Endothelial cell of umbilical vein (primary cell): ENCODE measurements around the gene KRT33A.

Source experiments
- EZH2 ChIP-seq: IDR thresholded peaks from 2 replicates; pipeline ENCODE4 v1.6.1; 2012; ENCODE audit warnings: borderline replicate concordance, low read depth, mild to moderate bottlenecking, moderate library complexity, low read length, inconsistent platforms; ENCODE audit not compliant: severe bottlenecking
- FOS ChIP-seq: IDR thresholded peaks from 2 replicates; pipeline ENCODE4 v1.6.1; 2011; ENCODE audit warnings: mild to moderate bottlenecking, low read length, moderate library complexity, borderline replicate concordance; ENCODE audit not compliant: insufficient read depth
- GATA2 ChIP-seq: IDR thresholded peaks from 2 replicates; pipeline ENCODE4 v1.7.0; 2011; ENCODE audit warnings: low read depth, mild to moderate bottlenecking, moderate library complexity, mixed read lengths, low read length; ENCODE audit not compliant: insufficient read length, insufficient read depth
- MYC ChIP-seq: IDR thresholded peaks from one replicate; pipeline ENCODE4 v1.6.1; 2011; ENCODE audit warnings: mild to moderate bottlenecking, low read depth, low read length
- POLR2A ChIP-seq: IDR thresholded peaks from 2 replicates; pipeline ENCODE4 v1.6.1; 2012; ENCODE audit warnings: low read depth, mild to moderate bottlenecking, control low read depth, low read length
- POLR2AphosphoS5 ChIP-seq: IDR thresholded peaks from 2 replicates; pipeline ENCODE4 v1.6.1; 2012; ENCODE audit warnings: low read depth, mild to moderate bottlenecking, control low read depth, low read length, moderate library complexity; ENCODE audit not compliant: insufficient read depth
- TF ChIP-seq, protein P1 (sequence below), 2 donors: IDR thresholded peaks; 1 replicate in 1 of 2; 2 replicates in 1 of 2; pipeline ENCODE4 v1.5.1; 2011; ENCODE audit warnings: low read length in 2 of 2, mild to moderate bottlenecking in 2 of 2, moderate library complexity in 2 of 2, control low read depth in 1 of 2, inconsistent platforms in 1 of 2, low read depth in 1 of 2; ENCODE audit not compliant: insufficient read depth in 1 of 2; ENCODE audit errors: extremely low read depth in 1 of 2

GRCh38 chr17:41367426-41368075, 16.9 kb upstream of the KRT33A start:
- TF ChIP-seq, protein P1, sequence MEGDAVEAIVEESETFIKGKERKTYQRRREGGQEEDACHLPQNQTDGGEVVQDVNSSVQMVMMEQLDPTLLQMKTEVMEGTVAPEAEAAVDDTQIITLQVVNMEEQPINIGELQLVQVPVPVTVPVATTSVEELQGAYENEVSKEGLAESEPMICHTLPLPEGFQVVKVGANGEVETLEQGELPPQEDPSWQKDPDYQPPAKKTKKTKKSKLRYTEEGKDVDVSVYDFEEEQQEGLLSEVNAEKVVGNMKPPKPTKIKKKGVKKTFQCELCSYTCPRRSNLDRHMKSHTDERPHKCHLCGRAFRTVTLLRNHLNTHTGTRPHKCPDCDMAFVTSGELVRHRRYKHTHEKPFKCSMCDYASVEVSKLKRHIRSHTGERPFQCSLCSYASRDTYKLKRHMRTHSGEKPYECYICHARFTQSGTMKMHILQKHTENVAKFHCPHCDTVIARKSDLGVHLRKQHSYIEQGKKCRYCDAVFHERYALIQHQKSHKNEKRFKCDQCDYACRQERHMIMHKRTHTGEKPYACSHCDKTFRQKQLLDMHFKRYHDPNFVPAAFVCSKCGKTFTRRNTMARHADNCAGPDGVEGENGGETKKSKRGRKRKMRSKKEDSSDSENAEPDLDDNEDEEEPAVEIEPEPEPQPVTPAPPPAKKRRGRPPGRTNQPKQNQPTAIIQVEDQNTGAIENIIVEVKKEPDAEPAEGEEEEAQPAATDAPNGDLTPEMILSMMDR (IDR thresholded peaks at IDR 0.05; ENCODE audit: extremely low read depth in 1 of 2, insufficient read depth in 1 of 2, low read depth in 1 of 2, low read length in 2 of 2): no peak
- no peak for TF ChIP-seq POLR2AphosphoS5
- TF ChIP-seq EZH2: no peak
- TF ChIP-seq POLR2A: no peak
- no peak for TF ChIP-seq MYC
- TF ChIP-seq FOS: no peak
- no peak for TF ChIP-seq GATA2
